HG02798 (cell line): ENCODE results near the gene EPHA6.

Experiments
- ATAC-seq: cut with Tn5 transposase; IDR thresholded peaks from one replicate; pipeline ENCODE4 v1.9.1; 2021; ENCODE audit warnings: mild to moderate bottlenecking; ENCODE audit not compliant: unreplicated experiment, poor library complexity

EPHA6 gene

GRCh38 chr3:97674461-97674860 is 860.1 kb downstream of the EPHA6 start:
- no peak for ATAC-seq

GRCh38 chr3:97680210-97680609 is 865.8 kb downstream of the EPHA6 start:
- no peak for ATAC-seq

GRCh38 chr3:97680696-97681095 is 866.3 kb downstream of the EPHA6 start:
- ATAC-seq: no peak

GRCh38 chr3:97684490-97684889 is 870.1 kb downstream of the EPHA6 start:
- ATAC-seq: no peak

GRCh38 chr3:97686258-97686657 is 871.9 kb downstream of the EPHA6 start:
- ATAC-seq: no peak

GRCh38 chr3:97687734-97688133 is 873.3 kb downstream of the EPHA6 start:
- ATAC-seq: no peak

GRCh38 chr3:97689111-97689510 is 874.7 kb downstream of the EPHA6 start:
- ATAC-seq: no peak

- ATAC-seq: no peak
These were observed 875.6 kb downstream of the EPHA6 start for GRCh38 chr3:97689962-97690361.

- no peak for ATAC-seq
These were observed 877.0 kb downstream of the EPHA6 start for GRCh38 chr3:97691354-97691753.

- no peak for ATAC-seq
These were observed 878.0 kb downstream of the EPHA6 start for GRCh38 chr3:97692389-97692788.

GRCh38 chr3:97692831-97693230 is 878.4 kb downstream of the EPHA6 start:
- no peak for ATAC-seq

- ATAC-seq: no peak
These were observed 880.5 kb downstream of the EPHA6 start for GRCh38 chr3:97694876-97695275.

- ATAC-seq: no peak
These were observed 884.3 kb downstream of the EPHA6 start for GRCh38 chr3:97698691-97699090.

- ATAC-seq: no peak
These were observed 885.5 kb downstream of the EPHA6 start for GRCh38 chr3:97699889-97700288.

GRCh38 chr3:97705764-97706163 is 891.4 kb downstream of the EPHA6 start:
- no peak for ATAC-seq

- ATAC-seq: no peak
These were observed 891.8 kb downstream of the EPHA6 start for GRCh38 chr3:97706226-97706625.

GRCh38 chr3:97711654-97712053 is 897.3 kb downstream of the EPHA6 start:
- no peak for ATAC-seq

- no peak for ATAC-seq
These were observed 898.5 kb downstream of the EPHA6 start for GRCh38 chr3:97712919-97713318.

- no peak for ATAC-seq
These were observed 899.2 kb downstream of the EPHA6 start for GRCh38 chr3:97713634-97714033.

GRCh38 chr3:97719156-97719821 is 904.9 kb downstream of the EPHA6 start:
- peak; percentile 94 for ATAC-seq

GRCh38 chr3:97720417-97720816 is 906.0 kb downstream of the EPHA6 start:
- ATAC-seq: no peak

GRCh38 chr3:97721446-97721845 is 907.1 kb downstream of the EPHA6 start:
- ATAC-seq: no peak

GRCh38 chr3:97736928-97737327 is 922.5 kb downstream of the EPHA6 start:
- ATAC-seq: no peak
